SK-MEL-5 (cell line): ENCODE data around the gene CIAO2A. TPM values are rescaled to one million over a fixed set of nuclear protein-coding genes. Genes with fewer than 3 reads are reported as not detected.

Source experiments
- DNase-seq: peaks from one replicate; pipeline ENCODE4 v3.0.0-alpha.2; 2016; ENCODE audit warnings: low read depth, low spot score
- in situ Hi-C: cut with HindIII; loops from 2 replicates; pipeline ENCODE4 v1.10.0; 2016; ENCODE audit warnings: low sequenced_read_pairs, high pct_unique_total_duplicates, low pct_unique_long_range_greater_than_20kb
- small RNA-seq, 2 experiments: library from RNA; depleted of rRNA; stranded (forward); fragments of <200 nt; gene quantifications; one replicate each; pipeline ENCODE3, GENCODE V24; 2014
- total RNA-seq: library from RNA; depleted of rRNA; stranded (reverse); fragments of >200 nt; shearing (Covaris generic); gene quantifications from 2 replicates; pipeline ENCODE4 v1.2.3, GENCODE V29; 2014; rRNA removed

CIAO2A gene
- total RNA-seq, 1 experiment from 2014 or later = 314 TPM

DNA sequence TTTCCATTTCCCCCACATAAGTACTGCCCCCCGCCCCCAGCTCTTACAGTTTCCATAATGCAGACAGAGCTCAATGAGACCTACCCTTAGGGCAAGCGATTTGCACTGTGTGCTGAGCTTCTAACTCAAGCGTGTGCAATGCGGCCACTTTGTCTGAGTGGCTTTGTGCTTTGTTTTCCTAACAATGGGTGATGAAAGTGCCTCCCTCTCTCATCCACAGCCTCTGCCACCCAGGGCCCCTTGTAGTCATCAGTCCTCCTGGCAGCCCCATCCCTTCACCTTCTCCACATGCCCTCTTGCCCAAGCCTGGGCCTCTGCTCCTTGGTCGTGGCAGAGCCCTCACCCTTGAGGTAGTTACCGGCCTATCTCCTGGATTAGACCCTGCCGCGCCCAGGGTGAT lies 64.5 kb downstream of the CIAO2A start:
- in situ Hi-C loops = no loop called here
- peak; percentile 26 for DNase-seq

DNA sequence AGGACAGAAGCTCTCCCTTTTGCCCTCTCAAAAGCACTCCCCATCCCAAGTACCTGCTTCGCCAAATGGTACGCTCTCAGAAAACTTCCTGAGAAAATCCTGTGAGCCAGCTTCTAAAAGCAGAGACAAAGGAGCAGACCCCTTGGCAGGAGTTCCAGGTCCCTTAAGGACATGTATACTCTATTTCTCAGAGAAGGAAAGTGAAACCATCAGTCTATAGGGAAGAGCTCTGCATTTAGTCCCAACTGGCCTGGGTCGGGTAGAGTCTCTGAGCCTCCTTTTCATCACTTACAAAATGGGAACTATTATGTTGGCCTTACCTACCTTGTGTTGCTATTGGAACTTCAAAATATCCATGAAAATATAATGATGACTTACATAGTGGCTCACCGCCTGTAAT lies 67.0 kb downstream of the CIAO2A start:
- DNase-seq = no peak
- in situ Hi-C loops = no loop called here

DNA sequence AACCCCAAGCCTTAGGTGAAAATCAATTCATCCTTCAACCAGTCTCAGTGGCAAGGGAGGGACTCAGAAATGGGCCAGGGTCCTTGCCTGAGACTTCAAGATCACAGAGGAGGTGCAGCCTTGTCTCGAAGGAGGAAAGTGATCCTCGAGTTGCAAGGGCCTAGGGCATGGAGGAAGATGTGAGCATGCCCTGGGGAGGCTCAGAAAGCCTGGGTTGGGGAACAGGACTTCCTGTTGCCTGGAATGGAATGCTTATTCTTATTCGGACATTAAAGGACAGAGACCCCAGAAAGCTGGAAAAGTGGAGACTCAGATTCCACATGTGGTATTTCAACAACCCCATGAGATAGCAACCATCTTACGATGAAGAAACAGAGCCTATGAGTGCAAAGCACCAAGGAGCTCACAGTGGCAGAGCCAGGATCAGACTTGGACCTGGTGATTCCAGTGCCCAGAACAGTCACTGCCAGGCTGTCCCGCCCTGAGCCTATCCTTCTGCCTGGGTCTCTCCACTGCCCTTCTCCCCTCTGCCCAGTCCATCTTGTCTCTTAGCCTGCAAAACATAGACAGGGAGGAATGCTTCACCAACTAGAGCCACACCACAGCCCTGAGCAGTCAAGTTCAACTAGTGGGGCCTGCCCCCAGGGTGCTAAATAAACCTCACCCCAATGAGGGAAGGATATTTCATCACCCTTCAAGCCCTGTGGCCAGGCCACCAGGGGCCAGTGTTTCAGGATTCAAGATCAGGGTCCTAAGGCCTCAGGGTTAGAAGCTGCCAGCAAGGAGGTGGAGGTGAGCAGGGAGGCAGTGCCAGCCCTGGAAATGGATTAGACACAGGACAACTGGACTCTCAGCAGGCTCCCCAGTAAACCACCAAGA lies 69.2 kb downstream of the CIAO2A start:
- in situ Hi-C loops = no loop called here
- DNase-seq = no peak

DNA sequence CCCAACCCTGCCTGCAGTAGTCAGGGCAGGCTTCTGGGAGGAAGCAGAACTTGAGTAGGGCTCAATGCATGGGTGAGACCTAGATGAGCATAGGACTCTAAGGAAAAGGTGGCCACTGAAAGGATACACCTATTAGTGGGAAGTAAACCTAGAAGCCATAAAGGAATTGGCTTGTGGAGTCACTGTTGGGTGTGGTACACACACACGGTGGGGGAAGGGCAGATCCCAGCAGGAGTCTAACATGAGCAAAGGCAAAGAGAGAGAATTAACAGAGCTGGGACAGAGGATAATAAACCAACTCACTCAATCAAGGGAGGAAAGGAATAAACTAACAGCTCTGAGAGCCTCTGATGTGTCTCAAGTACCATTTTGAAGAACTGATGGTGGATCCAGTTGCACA lies 70.4 kb downstream of the CIAO2A start:
- in situ Hi-C loops = no loop called here
- no peak for DNase-seq

- in situ Hi-C loops = no loop called here
- no peak for DNase-seq
Measured at GRCh38 chr15:64022571-64022970, 71.1 kb downstream of the CIAO2A start.

Small RNA genes lying within 50 kb of the gene (small RNA-seq; reads per million reads assigned to genes)
- gene RF00019 = 0 reads per million in 2 experiments

Other genes starting within 250 kb of the CIAO2A start
- gene DAPK2, start 47.4 kb downstream of the CIAO2A start, total RNA-seq = 0.69 and 2.3 TPM in 2 replicates
- gene SNX1, start 2.1 kb upstream of the CIAO2A start, total RNA-seq = 75.5 and 94.4 TPM in 2 replicates
- 3.7 and 5.0 TPM in 2 replicates for gene SNX22, start 57.9 kb upstream of the CIAO2A start, total RNA-seq
- gene PPIB, start 69.2 kb upstream of the CIAO2A start, total RNA-seq = 1,210 and 1,292 TPM in 2 replicates